Epidermal melanocyte (primary cell): ENCODE data around the gene AXL.

ENCODE experiments used
- DNase-seq: peaks from one replicate; pipeline ENCODE4 v3.0.0; 2011; ENCODE audit warnings: low spot score; ENCODE audit not compliant: insufficient read length

The AXL gene

GRCh38 chr19:41234512-41235168 is 15.6 kb downstream of the AXL start:
- no peak for DNase-seq

GRCh38 chr19:41235480-41235879 is 16.5 kb downstream of the AXL start:
- no peak for DNase-seq

GRCh38 chr19:41238244-41238643 is 19.2 kb downstream of the AXL start:
- DNase-seq, result no peak

- DNase-seq, result no peak
These were observed 20.3 kb downstream of the AXL start for GRCh38 chr19:41239363-41239762.

- no peak for DNase-seq
These were observed 21.0 kb downstream of the AXL start for GRCh38 chr19:41239961-41240574.

- no peak for DNase-seq
These were observed 22.8 kb downstream of the AXL start for GRCh38 chr19:41241859-41242258.

- DNase-seq, result no peak
These were observed 25.1 kb downstream of the AXL start for GRCh38 chr19:41244117-41244516.

- no peak for DNase-seq
These were observed 26.8 kb downstream of the AXL start for GRCh38 chr19:41245843-41246242.

GRCh38 chr19:41248895-41249294 is 29.9 kb downstream of the AXL start:
- DNase-seq, result no peak

- DNase-seq, result no peak
These were observed 30.8 kb downstream of the AXL start for GRCh38 chr19:41249707-41250423.

- no peak for DNase-seq
These were observed 34.6 kb downstream of the AXL start for GRCh38 chr19:41253660-41254059.

- no peak for DNase-seq
These were observed 36.1 kb downstream of the AXL start for GRCh38 chr19:41255171-41255570.

- DNase-seq, result no peak
These were observed 42.6 kb downstream of the AXL start for GRCh38 chr19:41261474-41262190.

GRCh38 chr19:41263042-41263849 is 44.2 kb downstream of the AXL start:
- peak; percentile 16 for DNase-seq

- peak; percentile 98 for DNase-seq
These were observed 45.0 kb downstream of the AXL start, which contains the start of gene HNRNPUL1 for GRCh38 chr19:41263850-41264580. TSS of gene HNRNPUL1 (plus strand) at chr19:41264372. CDS start at chr19:41264504, 132 bp downstream.

- DNase-seq, result no peak
These were observed 45.8 kb downstream of the AXL start for GRCh38 chr19:41264581-41265394.

GRCh38 chr19:41265395-41266153 is 46.6 kb downstream of the AXL start:
- DNase-seq, result peak; percentile 16

- DNase-seq, result no peak
These were observed 50.0 kb downstream of the AXL start for GRCh38 chr19:41269055-41269454.

- DNase-seq, result no peak
These were observed 50.5 kb downstream of the AXL start for GRCh38 chr19:41269571-41269970.
